ENCODE data around the gene STOX1.
"Not testable (repeated sequence)": the region's sequence is repeated elsewhere in the genome, so short reads cannot be mapped to it uniquely, and the experiment has no call there.

STOX1 gene

DNA sequence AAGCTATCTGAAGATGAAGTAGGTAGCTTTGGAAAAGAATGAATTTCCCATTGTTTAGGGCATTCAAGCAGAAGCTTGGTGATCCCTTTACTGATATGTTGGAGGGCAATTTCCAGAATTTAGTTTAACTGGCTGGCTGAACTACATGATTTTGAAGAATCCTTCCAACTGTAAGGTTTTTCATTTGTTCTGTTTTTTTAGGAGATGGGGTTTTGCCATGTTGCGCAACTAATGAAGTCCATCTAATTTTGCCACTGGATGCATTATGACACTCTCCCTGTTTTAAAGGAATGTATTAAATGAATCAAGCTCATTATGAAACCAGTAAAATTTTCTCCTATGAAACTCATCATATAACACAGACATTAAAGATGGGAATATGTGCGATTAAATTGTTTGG, 67.7 kb downstream of the STOX1 start:
- DNase-seq = no peak

DNA sequence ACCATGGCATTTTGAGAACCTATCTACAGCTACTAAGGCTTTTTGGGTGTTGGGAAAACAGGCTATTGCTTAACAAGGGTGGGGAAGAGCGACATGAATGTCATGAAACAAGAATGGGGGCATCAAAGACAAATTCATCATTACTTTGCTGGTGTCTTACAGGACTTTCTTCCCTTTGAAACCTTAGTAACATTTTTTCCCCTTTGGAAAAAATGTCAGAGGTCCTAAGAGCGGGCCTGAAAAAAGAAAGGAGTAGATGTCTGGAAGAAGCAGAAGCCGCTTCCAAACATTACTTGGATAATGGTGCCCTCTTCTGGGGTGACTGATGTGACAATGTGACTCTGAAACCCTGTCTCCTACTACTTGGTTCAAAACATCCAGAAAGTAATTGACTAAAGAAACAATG, 70.0 kb downstream of the STOX1 start:
- peak; percentile 76 for DNase-seq

DNA sequence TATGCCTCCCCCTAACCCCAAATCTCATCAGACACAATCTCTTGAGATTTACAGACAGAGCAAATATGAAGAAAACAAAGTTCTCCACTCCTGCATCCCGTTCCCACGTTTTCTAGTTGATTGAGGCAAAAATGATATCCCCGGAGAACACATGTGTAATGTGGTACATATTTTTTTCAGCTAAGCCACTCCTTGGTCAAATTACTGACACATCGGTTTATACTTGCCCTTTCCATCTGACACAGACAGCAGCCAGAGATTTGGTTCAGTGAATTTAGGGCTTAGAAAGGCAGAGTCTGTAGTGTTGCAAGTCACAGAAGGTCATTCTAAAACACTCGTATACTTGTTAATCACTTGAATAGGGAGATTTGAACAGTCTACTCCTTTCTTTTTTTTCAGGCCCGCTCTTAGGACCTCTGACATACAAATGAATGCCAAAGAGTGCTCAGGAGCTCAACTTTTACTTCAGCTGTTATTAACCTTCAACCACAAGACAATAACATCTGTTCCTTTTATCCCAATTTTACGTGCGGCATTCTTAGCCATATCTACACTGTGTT, 71.9 kb downstream of the STOX1 start:
- DNase-seq = peak; percentile 24

DNA sequence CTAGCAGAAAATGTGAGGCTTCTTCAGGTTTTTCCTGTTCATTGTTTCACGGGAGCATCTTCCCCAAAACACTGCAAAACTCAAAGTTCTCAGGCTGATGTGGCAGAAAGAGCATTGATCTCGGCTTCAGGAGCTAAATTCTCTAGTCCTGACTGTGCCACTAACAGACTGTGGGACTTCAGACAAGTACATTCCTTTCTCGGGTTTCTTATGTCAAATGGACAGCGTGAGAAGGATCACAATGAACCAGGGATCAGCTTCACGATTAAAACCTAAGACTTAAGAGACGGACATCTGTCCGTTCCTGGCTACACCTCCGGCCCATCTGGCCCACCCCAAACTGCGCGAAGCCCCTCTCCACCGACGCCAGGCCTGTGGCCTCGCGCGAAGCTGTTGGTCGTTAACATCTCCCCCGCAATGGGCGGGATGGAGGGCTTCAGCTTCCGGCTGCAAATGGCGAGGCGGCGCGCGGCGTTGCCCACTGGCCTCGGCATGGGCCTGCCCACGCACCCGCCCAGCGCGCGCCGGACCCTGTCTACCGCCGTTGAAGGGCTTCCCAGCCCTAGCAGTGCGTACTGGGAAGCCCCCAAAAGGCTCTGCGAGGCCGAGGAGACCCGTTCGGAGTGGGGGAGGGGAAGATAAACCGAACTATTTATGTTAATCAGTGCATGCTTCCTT, 73.2 kb downstream of the STOX1 start:
- DNase-seq = peak; percentile 97

DNA sequence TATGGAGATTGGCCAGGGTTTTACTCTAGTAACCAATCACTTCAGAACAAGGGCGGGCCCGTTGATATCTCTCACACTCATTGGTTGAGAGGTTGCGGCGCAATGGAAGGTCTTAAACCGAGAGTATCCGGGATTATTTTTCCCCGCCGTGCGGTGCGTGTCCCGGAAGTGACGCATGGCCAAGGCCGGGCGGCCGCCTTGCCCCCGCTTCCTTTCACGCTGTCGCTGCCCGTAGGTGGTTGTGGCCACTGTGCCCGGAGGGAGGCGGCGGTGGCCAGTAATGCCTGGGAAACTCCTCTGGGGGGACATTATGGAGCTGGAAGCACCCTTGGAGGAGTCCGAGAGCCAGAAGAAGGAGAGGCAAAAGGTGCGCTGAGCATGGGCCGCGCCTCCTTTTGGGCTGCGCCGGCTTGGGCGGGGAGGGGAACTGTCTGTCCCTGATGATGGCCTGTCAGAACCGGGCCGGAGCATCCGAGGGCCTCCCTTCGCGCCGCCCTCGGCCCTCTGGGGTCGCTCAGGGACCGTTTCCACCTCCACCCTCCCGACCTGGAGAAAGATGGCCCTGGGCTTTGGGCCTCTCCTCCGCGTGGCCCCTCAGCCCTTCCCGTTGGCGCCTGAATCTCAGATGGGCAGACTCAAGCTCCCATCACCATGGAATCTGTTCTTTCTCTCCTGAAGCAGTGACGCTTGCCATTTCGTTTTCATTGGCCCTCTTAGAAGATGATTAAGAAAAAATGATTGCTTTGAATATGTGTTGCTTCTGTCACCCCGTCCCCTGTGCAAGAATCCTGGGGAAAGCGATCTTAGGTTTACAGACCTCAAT, 74.0 kb downstream of the STOX1 start, which contains the start of gene DDX50:
Gene DDX50, plus strand, starts transcription at position 211 of the 823 bp plus-strand sequence. Its CDS starts 70 bp downstream, at position 281.
- DNase-seq = peak; percentile 99

DNA sequence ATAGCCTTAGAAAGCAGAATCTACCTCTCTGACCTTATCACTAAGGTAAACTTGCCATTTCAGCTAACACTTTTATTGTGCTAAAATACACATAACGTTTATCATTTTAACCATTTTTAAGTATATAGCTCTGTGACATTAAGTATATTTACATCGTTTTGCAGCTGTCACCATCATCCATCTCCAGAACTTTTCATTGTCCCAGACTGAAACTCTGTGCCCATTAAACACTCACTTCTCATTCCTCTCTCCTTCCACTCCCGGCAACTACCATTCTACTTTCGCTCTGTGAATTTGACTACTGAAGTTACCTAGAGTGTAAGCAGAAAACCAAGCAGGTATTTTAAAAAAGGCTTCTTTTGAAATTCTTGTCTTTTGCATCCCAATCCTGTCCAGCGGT, 75.1 kb downstream of the STOX1 start:
- no peak for DNase-seq

DNA sequence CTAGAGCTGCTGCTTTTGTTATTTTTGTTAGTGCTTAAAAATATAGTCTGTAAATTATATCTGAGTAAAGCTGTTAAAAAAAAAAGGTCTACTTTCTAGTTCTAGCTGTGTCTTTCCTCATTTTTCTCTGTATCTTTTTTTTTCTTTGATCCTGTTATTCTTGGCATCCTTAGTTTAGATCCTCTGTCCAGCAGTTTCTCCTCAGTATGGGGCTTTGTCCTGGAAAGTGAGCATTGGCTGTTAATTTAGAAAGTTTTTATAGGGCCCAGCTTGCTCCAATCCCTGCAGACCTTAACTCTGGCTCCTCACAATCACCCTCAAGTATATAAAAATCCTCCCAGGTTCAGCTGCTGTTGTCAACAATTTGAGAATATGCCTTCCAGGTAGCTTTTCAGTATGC, 97.3 kb downstream of the STOX1 start:
- no peak for DNase-seq

DNA sequence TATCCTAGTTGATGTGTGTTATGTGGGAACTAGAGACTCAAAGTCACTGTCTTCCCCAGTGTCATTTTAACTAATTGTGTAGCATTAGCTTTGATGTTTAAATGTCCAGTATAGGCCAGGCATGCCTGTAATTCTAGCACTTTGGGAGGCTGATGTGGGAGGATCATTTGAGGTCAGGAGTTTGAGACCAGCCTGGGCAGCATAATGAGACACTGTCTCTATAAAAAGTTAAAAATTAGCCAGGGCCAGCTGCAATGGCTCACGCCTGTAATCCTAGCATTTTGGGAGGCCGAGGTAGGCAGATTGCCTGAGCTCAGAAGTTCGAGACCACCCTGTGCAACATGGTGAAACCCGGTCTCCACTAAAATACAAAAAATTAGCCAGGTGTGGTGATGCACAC, 98.2 kb downstream of the STOX1 start:
- no peak for DNase-seq

DNA sequence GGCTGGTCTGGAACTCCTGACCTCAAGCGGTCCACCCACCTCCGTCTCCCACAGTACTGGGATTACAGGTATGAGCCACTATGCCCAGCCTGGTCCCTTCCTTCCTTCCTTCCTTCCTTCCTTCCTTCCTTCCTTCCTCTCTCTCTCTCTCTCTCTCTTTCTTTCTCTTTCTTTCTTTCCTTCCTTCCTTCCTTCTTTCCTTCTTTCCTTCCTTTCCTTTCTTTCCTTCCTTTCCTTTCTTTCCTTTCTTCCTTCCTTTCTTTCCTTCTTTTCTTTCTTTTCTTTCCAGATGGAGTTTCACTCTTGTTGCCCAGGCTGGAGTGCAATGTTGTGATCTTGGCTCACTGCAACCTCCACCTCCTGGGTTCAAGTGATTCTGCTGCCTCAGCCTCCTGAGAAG, 101.8 kb downstream of the STOX1 start:
- DNase-seq = not testable (repeated sequence)

DNA sequence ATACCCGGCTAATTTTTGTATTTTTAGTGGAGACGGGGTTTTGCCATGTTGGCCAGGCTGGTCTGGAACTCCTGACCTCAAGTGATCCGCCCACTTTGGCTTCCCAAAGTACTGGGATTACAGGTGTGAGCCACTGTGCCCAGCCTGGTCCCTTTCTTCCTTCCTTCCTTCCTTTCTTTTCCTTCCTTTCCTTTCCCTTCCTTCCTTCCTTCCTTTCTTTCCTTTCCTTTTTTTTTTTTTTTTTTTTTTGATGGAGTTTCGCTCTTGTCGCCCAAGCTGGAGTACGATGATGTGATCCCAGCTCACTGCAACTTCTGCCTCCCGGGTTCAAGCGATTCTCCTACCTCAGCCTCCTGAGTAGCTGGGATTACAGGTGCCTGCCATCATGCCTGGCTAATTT, 102.6 kb downstream of the STOX1 start:
- DNase-seq = not testable (repeated sequence)

DNA sequence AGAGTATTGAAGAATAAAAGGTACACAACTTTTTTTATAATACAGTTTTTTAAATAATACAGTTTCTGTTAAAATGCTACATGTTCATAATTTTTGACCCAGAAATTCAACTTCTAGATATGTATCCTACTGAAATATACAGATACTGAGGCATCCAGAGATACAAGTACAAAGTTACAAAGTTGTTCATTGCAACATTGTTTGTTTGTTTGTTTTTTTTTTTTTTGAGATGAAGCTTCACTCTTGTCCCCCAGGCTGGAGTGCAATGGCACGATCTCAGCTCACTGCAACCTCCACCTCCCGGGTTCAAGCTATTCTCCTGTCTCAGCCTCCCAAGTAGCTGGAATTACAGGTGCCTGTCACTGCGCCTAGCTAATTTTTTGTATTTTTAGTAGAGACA, 105.5 kb downstream of the STOX1 start:
- DNase-seq = not testable (repeated sequence)

DNA sequence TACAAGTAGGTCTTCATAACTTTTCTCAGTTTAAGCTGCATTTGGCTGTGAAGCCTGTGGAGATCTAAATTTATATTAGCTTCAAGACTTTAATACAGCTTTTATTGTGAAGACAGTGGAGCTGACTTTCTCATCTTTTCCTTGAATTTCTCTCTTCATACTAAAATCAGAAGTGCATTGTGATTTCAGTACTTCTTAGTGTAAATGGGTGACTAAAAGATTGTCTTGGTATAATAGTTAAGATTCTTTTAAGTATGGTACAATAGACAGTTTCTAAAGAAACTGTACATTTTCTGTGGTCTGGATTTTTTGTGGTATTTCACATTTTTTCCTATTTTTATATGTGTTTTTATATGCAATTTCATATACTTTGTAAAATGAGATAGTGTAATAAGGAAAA, 107.7 kb downstream of the STOX1 start:
- DNase-seq = no peak

DNA sequence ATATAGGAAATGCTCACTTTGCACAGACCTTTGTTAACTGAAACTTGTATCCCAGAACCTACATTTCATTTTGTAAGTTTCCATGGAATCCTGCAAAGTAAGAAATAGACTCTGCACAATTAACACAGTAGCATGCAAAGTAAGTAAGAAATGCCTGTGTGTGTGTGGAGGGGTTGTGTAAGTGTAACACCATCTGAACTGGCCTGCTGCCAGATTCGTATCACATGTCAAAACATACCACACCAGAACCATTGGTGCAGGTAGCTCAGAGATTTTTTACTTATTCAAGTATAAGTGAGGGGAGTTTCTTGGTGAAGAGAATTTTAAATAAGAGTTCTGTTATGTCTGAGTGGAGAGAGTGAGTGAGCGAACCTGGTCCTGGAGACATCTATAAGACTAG, 110.8 kb downstream of the STOX1 start:
- DNase-seq = no peak

DNA sequence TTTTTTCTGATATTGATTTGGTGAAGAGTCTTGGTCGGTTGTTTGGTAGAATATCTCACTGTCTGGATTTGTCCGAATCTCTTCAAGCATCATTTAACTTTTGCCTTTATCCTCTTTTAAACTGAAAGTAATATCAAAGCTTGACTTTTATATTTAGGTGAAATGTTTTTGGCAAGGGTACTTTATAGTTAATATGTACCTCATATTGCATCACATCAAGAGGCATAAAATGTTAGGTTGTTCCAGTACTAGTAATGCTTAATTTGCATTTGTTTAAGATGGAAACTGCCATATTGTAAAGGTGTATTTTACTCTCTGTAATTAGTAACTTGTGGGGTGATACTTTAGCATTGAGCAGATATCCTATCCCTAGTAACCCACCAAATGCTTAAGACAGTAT, 111.6 kb downstream of the STOX1 start:
- DNase-seq = no peak

DNA sequence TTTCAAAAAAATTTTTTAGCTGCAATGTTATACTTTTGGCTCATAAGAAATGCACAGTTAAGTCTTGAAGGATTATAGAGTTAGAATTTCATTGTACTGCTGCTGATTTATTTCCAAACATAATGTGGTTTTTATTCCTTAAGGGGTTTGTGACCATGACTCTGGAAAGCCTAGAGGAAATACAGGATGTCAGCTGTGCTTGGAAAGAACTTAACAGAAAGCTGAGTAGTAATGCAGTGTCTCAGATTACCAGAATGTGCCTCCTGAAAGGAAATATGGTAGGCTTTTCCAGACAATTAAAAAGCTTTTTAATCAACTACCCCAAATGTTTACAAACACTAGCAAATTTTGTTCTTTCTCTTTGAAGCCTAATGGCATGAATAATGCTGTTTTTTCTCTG, 113.6 kb downstream of the STOX1 start:
- DNase-seq = not testable (repeated sequence)
